ENCODE measurements around the gene CRIM1.

The CRIM1 gene

DNA sequence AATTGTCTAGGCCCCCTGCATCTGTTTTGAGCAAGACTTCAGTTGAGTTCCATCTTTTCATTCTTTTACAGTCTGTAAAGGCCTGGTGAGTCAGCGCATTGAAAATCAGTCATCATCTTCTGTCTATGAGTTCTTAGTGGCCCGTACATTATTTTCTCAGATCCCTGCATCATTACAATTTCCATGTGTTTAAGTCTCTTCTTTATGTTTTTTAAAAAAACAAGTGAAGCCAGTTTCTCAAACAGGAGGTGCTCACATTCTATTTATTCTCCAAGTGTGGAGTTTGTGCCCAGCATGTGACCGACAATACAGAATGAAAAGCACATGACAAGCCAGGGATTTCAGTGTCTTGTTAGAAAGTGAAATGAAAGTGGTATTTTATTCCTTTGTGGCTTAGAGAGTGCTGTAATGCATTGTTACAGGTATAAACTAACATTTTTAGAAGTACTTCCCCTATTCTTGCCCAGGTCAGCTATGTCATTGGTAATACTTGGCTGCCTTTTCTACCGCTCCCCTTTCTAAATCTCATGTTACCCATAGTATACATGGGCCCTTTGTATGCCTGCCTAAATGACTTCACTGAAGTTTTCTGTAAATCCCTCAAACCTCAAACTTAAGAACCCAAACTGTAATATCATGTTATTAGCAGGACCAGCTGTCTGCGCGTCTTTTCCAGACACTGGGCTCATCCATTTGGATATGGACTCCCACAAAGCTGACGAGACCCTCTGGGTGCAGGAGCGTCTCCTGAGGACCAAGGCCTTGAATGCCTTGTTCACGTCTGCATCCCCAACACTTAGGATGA, 174.8 kb downstream of the CRIM1 start:
- H3K4me3 ChIP-seq (ENCODE audit: low read depth in 1 of 5, low read length in 5 of 5), result peak overlapping the region in 1 of 5 donors; percentile 4
- H3K27ac ChIP-seq (ENCODE audit: low read depth, low read length), result peak overlapping the region; percentile 39

DNA sequence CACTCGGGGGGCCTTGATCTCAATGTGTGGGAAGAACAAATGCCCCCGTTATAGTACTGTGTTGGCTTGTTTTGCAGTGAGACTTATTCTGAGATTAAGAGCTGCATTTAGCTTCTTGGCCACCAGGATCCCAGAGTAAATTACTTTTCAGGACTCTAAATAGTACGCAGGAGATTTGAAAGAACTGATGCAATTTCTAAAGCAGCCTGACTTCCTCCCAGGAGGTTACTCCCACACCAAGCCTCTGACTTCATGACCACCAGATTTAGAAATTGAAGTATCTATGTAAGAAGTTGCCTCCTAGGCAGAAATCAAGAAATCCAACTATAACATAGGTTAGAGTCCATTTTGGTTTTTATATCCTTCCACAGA, 175.4 kb downstream of the CRIM1 start:
- Histone ChIP-seq H3K9me3 (ENCODE audit: control insufficient read depth in 5 of 5, low read length in 5 of 5) (peaks cover 0 to 8% (median 0%) of the 10 kb centered on the region in 5 donors), H3K4me3 (ENCODE audit: low read depth in 1 of 5, low read length in 5 of 5) (peak overlapping the region in 1 of 5 donors; percentile 4), H3K4me1 (ENCODE audit: control insufficient read depth in 5 of 5, insufficient read depth in 5 of 5, low read length in 5 of 5) (peaks cover 0 to 16% (median 12%) of the 10 kb centered on the region in 5 donors), H3K9ac (ENCODE audit: low read length in 5 of 5) (no peak overlapping the region), H3K27ac (ENCODE audit: low read depth, low read length) (peak overlapping the region; percentile 39), H3K36me3 (ENCODE audit: control insufficient read depth in 5 of 5, insufficient read depth in 5 of 5, low read length in 5 of 5) (peaks cover 18 to 37% (median 26%) of the 10 kb centered on the region in 5 donors), H3K27me3 (ENCODE audit: control insufficient read depth in 5 of 5, insufficient read depth in 4 of 5, low read length in 5 of 5) (no peaks in the 10 kb centered on the region)

More for the DNA sequence above, 174.8 kb downstream of the CRIM1 start:
- Histone ChIP-seq H3K4me1 (ENCODE audit: control insufficient read depth in 5 of 5, insufficient read depth in 5 of 5, low read length in 5 of 5) (peaks cover 0 to 16% (median 12%) of the 10 kb centered on the region in 5 donors), H3K9ac (ENCODE audit: low read length in 5 of 5) (peak overlapping the region in 1 of 5 donors; percentile 20), H3K9me3 (ENCODE audit: control insufficient read depth in 5 of 5, low read length in 5 of 5) (peaks cover 0 to 8% (median 0%) of the 10 kb centered on the region in 5 donors), H3K27me3 (ENCODE audit: control insufficient read depth in 5 of 5, insufficient read depth in 4 of 5, low read length in 5 of 5) (no peaks in the 10 kb centered on the region), H3K36me3 (ENCODE audit: control insufficient read depth in 5 of 5, insufficient read depth in 5 of 5, low read length in 5 of 5) (peaks cover 17 to 37% (median 26%) of the 10 kb centered on the region in 5 donors)

DNA sequence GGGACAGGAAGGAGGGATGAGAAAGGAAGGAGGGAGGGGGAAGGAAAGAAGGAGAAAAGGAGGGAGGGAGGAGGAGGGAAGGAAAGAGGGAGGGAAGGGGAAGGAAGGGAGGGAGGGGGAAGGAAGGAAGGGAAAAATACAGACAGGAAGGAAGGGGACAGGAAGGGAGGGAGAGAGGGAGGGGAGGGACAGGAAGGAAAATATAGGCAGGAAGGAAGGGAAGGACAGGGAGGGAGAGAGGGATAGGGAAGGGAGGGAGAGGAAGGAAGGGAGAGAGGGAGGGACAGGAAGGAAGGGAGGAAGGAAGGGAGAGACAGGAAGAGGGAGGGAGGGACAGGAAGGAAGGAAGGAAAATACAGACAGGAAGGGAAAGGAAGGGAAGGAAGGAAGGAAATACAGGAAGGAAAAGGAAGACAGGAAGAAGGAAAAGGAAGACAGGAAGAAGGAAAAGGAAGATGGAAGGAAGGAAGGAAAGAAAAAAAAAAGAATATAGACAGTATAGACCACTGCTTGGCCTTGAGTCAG, 178.8 kb downstream of the CRIM1 start:
- Histone ChIP-seq H3K27me3 (ENCODE audit: control insufficient read depth in 5 of 5, insufficient read depth in 4 of 5, low read length in 5 of 5) (no peaks in the 10 kb centered on the region), H3K36me3 (ENCODE audit: control insufficient read depth in 5 of 5, insufficient read depth in 5 of 5, low read length in 5 of 5) (peaks cover 24 to 55% (median 47%) of the 10 kb centered on the region in 5 donors), H3K27ac (ENCODE audit: low read depth, low read length) (peak overlapping the region; percentile 34), H3K4me3 (ENCODE audit: low read depth in 1 of 5, low read length in 5 of 5) (peak overlapping the region in 1 of 5 donors; percentile 23), H3K9me3 (ENCODE audit: control insufficient read depth in 5 of 5, low read length in 5 of 5) (peaks cover 0 to 8% (median 0%) of the 10 kb centered on the region in 5 donors), H3K9ac (ENCODE audit: low read length in 5 of 5) (no peak overlapping the region), H3K4me1 (ENCODE audit: control insufficient read depth in 5 of 5, insufficient read depth in 5 of 5, low read length in 5 of 5) (peaks cover 0 to 16% (median 12%) of the 10 kb centered on the region in 5 donors)

DNA sequence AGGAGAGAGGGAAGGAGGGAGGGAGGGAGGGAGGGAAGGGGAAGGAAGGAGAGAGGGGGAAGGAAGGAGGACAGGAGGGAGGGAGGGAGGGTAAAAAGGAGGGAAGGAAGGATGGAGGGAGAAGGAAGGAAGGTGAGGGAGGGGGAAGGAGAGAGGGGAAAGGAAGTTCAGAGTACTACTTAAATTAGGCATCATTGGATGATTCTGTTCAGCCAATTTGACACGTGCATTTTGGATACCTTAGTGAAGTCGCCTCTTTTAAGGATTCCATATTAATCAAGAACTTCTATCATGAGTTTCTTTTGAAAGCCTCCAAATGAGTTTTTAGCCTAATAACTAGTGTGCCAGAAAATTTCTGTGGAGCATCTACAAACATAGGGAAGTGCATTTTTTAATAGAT, 179.5 kb downstream of the CRIM1 start:
- no peak overlapping the region for H3K9ac ChIP-seq (ENCODE audit: low read length in 5 of 5)
- no peaks in the 10 kb centered on the region for H3K27me3 ChIP-seq (ENCODE audit: control insufficient read depth in 5 of 5, insufficient read depth in 4 of 5, low read length in 5 of 5)
- H3K4me1 ChIP-seq (ENCODE audit: control insufficient read depth in 5 of 5, insufficient read depth in 5 of 5, low read length in 5 of 5), result peaks cover 0 to 12% (median 10%) of the 10 kb centered on the region in 5 donors
- H3K36me3 ChIP-seq (ENCODE audit: control insufficient read depth in 5 of 5, insufficient read depth in 5 of 5, low read length in 5 of 5), result peaks cover 22 to 61% (median 50%) of the 10 kb centered on the region in 5 donors
- no peak overlapping the region for H3K27ac ChIP-seq (ENCODE audit: low read depth, low read length)
- H3K4me3 ChIP-seq (ENCODE audit: low read depth in 1 of 5, low read length in 5 of 5), result no peak overlapping the region
- H3K9me3 ChIP-seq (ENCODE audit: control insufficient read depth in 5 of 5, low read length in 5 of 5), result peaks cover 0 to 8% (median 0%) of the 10 kb centered on the region in 5 donors

DNA sequence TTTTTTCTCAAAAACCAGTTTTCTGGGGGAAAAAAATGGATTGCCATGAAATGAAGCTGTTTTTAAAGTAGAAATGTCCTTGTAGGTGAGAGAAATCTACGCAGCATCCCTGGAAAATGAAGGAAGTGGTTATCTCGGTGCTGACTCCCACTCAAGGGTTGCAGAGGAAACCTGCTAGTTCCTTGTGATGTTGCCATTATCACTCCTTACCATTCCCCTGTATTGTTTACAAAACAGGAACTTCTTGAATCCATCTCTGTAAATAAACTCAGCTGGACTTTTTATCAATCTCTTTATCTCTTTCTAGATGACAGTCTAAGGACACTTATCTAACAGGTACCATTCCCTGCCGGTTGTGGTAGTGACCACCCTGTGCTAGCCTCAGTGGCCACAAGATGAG, 181.2 kb downstream of the CRIM1 start:
- H3K36me3 ChIP-seq (ENCODE audit: control insufficient read depth in 5 of 5, insufficient read depth in 5 of 5, low read length in 5 of 5), result peaks cover 31 to 75% (median 64%) of the 10 kb centered on the region in 5 donors
- no peaks in the 10 kb centered on the region for H3K27me3 ChIP-seq (ENCODE audit: control insufficient read depth in 5 of 5, insufficient read depth in 4 of 5, low read length in 5 of 5)
- H3K9me3 ChIP-seq (ENCODE audit: control insufficient read depth in 5 of 5, low read length in 5 of 5), result peaks cover 0 to 8% (median 0%) of the 10 kb centered on the region in 5 donors
- no peak overlapping the region for H3K9ac ChIP-seq (ENCODE audit: low read length in 5 of 5)
- no peak overlapping the region for H3K27ac ChIP-seq (ENCODE audit: low read depth, low read length)
- peaks cover 0 to 10% (median 0%) of the 10 kb centered on the region in 5 donors for H3K4me1 ChIP-seq (ENCODE audit: control insufficient read depth in 5 of 5, insufficient read depth in 5 of 5, low read length in 5 of 5)
- H3K4me3 ChIP-seq (ENCODE audit: low read depth in 1 of 5, low read length in 5 of 5), result no peak overlapping the region

DNA sequence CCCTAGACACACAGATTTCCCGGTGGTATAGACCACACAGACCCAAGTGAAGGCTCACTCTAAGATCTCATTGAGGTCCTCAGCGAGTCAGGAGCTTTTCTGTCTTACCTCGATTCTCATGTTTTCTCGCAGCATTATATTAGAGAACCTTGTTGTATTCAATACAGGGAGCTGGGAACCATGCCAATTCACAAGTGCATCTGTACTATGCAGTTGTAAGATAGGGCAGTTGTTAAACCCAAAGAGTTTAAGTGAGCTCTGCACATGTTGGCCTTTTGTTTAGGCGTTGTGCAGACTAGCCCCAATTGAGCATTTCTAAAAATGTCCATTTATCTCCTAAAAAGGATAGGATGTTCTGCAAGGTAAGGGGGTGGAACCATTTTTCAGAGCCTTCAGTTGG, 182.8 kb downstream of the CRIM1 start:
- no peak overlapping the region for H3K27ac ChIP-seq (ENCODE audit: low read depth, low read length)
- peaks cover 0 to 18% (median 2%) of the 10 kb centered on the region in 5 donors for H3K4me1 ChIP-seq (ENCODE audit: control insufficient read depth in 5 of 5, insufficient read depth in 5 of 5, low read length in 5 of 5)
- peaks cover 0 to 8% (median 0%) of the 10 kb centered on the region in 5 donors for H3K9me3 ChIP-seq (ENCODE audit: control insufficient read depth in 5 of 5, low read length in 5 of 5)
- H3K9ac ChIP-seq (ENCODE audit: low read length in 5 of 5), result no peak overlapping the region
- H3K36me3 ChIP-seq (ENCODE audit: control insufficient read depth in 5 of 5, insufficient read depth in 5 of 5, low read length in 5 of 5), result peaks cover 28 to 73% (median 59%) of the 10 kb centered on the region in 5 donors
- H3K27me3 ChIP-seq (ENCODE audit: control insufficient read depth in 5 of 5, insufficient read depth in 4 of 5, low read length in 5 of 5), result no peaks in the 10 kb centered on the region
- no peak overlapping the region for H3K4me3 ChIP-seq (ENCODE audit: low read depth in 1 of 5, low read length in 5 of 5)

DNA sequence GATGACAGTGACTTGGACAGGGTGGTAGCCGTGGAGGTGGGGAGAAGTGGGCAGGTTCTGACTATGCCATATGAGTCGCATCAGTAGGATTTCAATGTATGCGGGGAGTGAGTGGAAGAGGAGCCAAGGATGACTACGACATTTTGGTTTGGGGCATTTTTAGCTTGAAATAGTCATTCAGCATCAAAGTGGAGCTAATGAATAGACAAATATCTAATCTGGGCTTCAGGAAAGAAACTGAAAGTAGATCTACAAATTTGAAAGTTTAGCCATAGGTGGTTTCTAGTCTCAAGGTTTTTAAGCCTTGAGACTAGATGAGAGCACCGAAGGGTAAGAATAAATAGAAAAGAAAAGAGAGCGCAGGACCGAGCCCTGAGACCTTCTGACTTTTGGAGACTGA, 184.1 kb downstream of the CRIM1 start:
- peak overlapping the region; percentile 46 for H3K27ac ChIP-seq (ENCODE audit: low read depth, low read length)
- H3K27me3 ChIP-seq (ENCODE audit: control insufficient read depth in 5 of 5, insufficient read depth in 4 of 5, low read length in 5 of 5), result no peaks in the 10 kb centered on the region
- no peak overlapping the region for H3K9ac ChIP-seq (ENCODE audit: low read length in 5 of 5)
- H3K4me3 ChIP-seq (ENCODE audit: low read depth in 1 of 5, low read length in 5 of 5), result no peak overlapping the region
- no peaks in the 10 kb centered on the region for H3K9me3 ChIP-seq (ENCODE audit: control insufficient read depth in 5 of 5, low read length in 5 of 5)
- peaks cover 37 to 79% (median 68%) of the 10 kb centered on the region in 5 donors for H3K36me3 ChIP-seq (ENCODE audit: control insufficient read depth in 5 of 5, insufficient read depth in 5 of 5, low read length in 5 of 5)
- H3K4me1 ChIP-seq (ENCODE audit: control insufficient read depth in 5 of 5, insufficient read depth in 5 of 5, low read length in 5 of 5), result peaks cover 0 to 18% (median 2%) of the 10 kb centered on the region in 5 donors

DNA sequence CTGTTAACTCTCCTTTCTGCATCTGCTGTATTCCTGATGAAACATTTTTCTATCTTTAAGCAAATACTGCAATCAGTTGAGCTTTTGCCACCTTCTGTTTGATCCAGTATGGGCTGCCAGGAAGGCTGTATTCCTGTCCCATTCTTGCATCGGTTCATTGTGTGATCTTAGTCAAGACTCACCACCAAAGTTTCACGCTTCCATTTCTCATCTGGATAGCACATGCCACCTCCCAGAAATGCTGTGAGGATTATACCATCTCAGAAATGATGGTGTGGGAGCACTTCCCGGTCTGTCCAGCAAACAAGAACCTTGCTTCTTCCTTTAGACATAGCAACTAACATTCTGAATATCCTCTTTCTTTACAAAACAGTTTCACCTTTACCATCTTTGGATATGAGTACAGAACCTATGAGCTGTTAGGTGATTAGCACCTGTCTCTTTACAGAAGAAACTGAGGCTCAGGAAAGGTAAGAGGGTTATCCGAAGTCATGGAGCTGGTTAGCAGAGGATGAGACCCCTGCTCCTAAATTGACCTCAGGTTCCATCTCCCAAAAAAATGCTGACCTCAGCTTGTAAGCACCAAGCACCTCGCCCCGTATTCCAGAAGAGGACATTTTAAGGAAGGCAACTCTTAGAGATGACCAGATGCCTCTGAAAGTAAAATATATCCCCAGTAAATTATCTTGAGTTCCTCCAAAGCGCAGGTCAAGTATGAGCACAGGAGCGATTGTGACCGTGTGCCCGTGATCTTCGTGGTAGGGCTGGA, 185.6 kb downstream of the CRIM1 start:
- no peak overlapping the region for H3K4me3 ChIP-seq (ENCODE audit: low read depth in 1 of 5, low read length in 5 of 5)
- no peaks in the 10 kb centered on the region for H3K9me3 ChIP-seq (ENCODE audit: control insufficient read depth in 5 of 5, low read length in 5 of 5)
- H3K27me3 ChIP-seq (ENCODE audit: control insufficient read depth in 5 of 5, insufficient read depth in 4 of 5, low read length in 5 of 5), result no peaks in the 10 kb centered on the region
- H3K9ac ChIP-seq (ENCODE audit: low read length in 5 of 5), result no peak overlapping the region
- H3K27ac ChIP-seq (ENCODE audit: low read depth, low read length), result peak overlapping the region; percentile 46
- peaks cover 0 to 18% (median 2%) of the 10 kb centered on the region in 5 donors for H3K4me1 ChIP-seq (ENCODE audit: control insufficient read depth in 5 of 5, insufficient read depth in 5 of 5, low read length in 5 of 5)
- peaks cover 48 to 84% (median 74%) of the 10 kb centered on the region in 5 donors for H3K36me3 ChIP-seq (ENCODE audit: control insufficient read depth in 5 of 5, insufficient read depth in 5 of 5, low read length in 5 of 5)

DNA sequence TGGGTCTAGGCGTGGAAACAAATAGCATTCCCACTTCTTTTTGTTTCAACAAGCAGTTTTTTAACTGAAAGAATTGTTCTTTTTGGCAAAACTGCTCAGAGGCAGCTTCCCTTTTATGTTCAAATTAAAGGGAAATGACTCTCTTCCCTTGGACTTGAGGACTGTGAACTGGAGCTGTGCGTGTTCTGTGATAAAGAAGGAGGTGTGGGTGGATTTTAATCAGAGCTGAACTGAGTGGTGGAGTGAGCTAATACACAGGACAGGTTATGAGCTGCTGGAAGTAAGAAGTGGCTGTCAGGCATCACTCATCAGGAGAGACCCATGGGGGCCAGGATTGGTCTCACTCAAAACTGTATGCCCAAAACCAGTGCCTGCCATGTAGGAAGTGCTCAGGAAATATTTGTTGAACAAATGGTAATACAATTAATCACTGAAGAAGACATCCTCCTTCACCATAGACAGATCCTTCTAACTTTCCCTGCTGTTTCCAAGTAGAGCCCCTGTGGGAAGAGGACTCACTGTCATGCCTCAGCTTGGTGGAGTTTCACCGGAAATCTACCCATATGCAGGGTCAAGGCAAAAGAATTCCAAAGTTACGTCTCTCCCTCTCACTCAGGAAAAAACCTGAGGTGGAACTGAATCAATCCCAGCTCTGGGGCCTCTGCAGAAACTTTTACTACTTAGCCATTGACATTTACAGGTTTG, 186.5 kb downstream of the CRIM1 start:
- H3K27me3 ChIP-seq (ENCODE audit: control insufficient read depth in 5 of 5, insufficient read depth in 4 of 5, low read length in 5 of 5), result no peaks in the 10 kb centered on the region
- H3K27ac ChIP-seq (ENCODE audit: low read depth, low read length), result peak overlapping the region; percentile 64
- H3K36me3 ChIP-seq (ENCODE audit: control insufficient read depth in 5 of 5, insufficient read depth in 5 of 5, low read length in 5 of 5), result peaks cover 56 to 83% (median 69%) of the 10 kb centered on the region in 5 donors
- H3K9me3 ChIP-seq (ENCODE audit: control insufficient read depth in 5 of 5, low read length in 5 of 5), result no peaks in the 10 kb centered on the region
- H3K4me3 ChIP-seq (ENCODE audit: low read depth in 1 of 5, low read length in 5 of 5), result no peak overlapping the region
- no peak overlapping the region for H3K9ac ChIP-seq (ENCODE audit: low read length in 5 of 5)
- peaks cover 0 to 18% (median 2%) of the 10 kb centered on the region in 5 donors for H3K4me1 ChIP-seq (ENCODE audit: control insufficient read depth in 5 of 5, insufficient read depth in 5 of 5, low read length in 5 of 5)

Data from subcutaneous abdominal adipose tissue (tissue), 5 donors.